NCI-H345 treated with DMSO at 0.1 percent for 48 hours (cell line): ENCODE data around the gene RFPL3.

Source experiments
- DNase-seq: peaks from one replicate; lab custom pipeline; 2025; ENCODE audit not compliant: unreplicated experiment; lab: John Stamatoyannopoulos, UW

Gene RFPL3

GRCh38 chr22:32410459-32410858, 52.8 kb downstream of the RFPL3 start:
- no peak for DNase-seq
